ENCODE results near the gene KCNK3.
"Not testable (repeated sequence)": the region's sequence is repeated elsewhere in the genome, so short reads cannot be mapped to it uniquely, and the experiment has no call there.

Gene KCNK3

GRCh38 chr2:26735097-26735496 is 42.6 kb downstream of the KCNK3 start:
- no peak for DNase-seq

- DNase-seq = peak in 1 of 6 experiments; percentile 3
Measured at GRCh38 chr2:26735883-26736588, 43.5 kb downstream of the KCNK3 start.

- DNase-seq = no peak
Measured at GRCh38 chr2:26737221-26737620, 44.7 kb downstream of the KCNK3 start.

GRCh38 chr2:26738481-26738880 is 46.0 kb downstream of the KCNK3 start:
- no peak for DNase-seq

GRCh38 chr2:26739514-26739913 is 47.0 kb downstream of the KCNK3 start:
- DNase-seq = no peak

GRCh38 chr2:26740346-26740745 is 47.8 kb downstream of the KCNK3 start:
- DNase-seq = no peak

GRCh38 chr2:26740890-26741302 is 48.4 kb downstream of the KCNK3 start:
- DNase-seq = peak in 1 of 6 experiments; percentile 3

GRCh38 chr2:26742048-26742770 is 49.7 kb downstream of the KCNK3 start:
- no peak for DNase-seq

- no peak for DNase-seq
Measured at GRCh38 chr2:26743852-26744251, 51.3 kb downstream of the KCNK3 start.

- DNase-seq = no peak
Measured at GRCh38 chr2:26744953-26745352, 52.4 kb downstream of the KCNK3 start.

- DNase-seq = peak; percentile 35 to 76 (median 66)
Measured at GRCh38 chr2:26745609-26746327, 53.2 kb downstream of the KCNK3 start.

- DNase-seq = no peak
Measured at GRCh38 chr2:26746934-26747333, 54.4 kb downstream of the KCNK3 start.

GRCh38 chr2:26749787-26750420 is 57.4 kb downstream of the KCNK3 start:
- DNase-seq = not testable (repeated sequence)

- not testable (repeated sequence) for DNase-seq
Measured at GRCh38 chr2:26750467-26750866, 57.9 kb downstream of the KCNK3 start.

GRCh38 chr2:26752656-26753055 is 60.1 kb downstream of the KCNK3 start:
- DNase-seq = no peak

GRCh38 chr2:26754539-26754938 is 62.0 kb downstream of the KCNK3 start:
- DNase-seq = no peak

GRCh38 chr2:26754972-26755670 is 62.6 kb downstream of the KCNK3 start:
- no peak for DNase-seq

- DNase-seq = no peak
Measured at GRCh38 chr2:26756337-26756736, 63.8 kb downstream of the KCNK3 start.

GRCh38 chr2:26757873-26758789 is 65.6 kb downstream of the KCNK3 start:
- no peak for DNase-seq

- DNase-seq = no peak
Measured at GRCh38 chr2:26758790-26759321, 66.3 kb downstream of the KCNK3 start.

- DNase-seq = no peak
Measured at GRCh38 chr2:26759845-26760244, 67.3 kb downstream of the KCNK3 start.
